ENCODE results near the gene ZEB1. TPM values are rescaled to one million over a fixed set of nuclear protein-coding genes. Genes with fewer than 3 reads are reported as not detected.

Gene ZEB1
- total RNA-seq, 1 donor from 2014 or later, result 24.7 TPM

DNA sequence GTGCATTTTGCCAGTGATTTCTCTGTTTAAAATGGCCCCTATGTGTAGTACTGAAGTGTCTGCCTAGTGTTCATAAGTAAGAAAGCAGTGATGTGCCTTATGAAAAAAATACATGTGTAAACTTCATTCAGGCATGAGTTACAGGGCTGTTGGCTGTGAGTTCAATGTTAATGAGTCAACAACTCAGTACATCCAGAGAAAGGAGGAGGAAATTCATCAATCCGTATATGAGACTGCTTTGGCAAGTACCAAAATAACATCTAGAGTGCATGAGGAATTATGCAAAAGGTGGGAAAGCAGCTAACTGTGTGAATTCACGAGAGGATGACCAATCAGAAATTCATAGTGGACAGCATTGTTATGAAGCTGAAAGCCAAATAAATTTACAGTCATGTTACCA is 255.6 kb downstream of the ZEB1 start:
- Mint-ChIP-seq H3K27me3 (ENCODE audit: low read depth) (no peaks in the 10 kb centered on the region), H3K4me3 (no peak overlapping the region), H3K9me3 (peaks cover 28% of the 10 kb centered on the region), H3K36me3 (no peaks in the 10 kb centered on the region), H3K27ac (no peak overlapping the region), H3K4me1 (no peaks in the 10 kb centered on the region)
- DNase-seq (ENCODE audit: low spot score in 2 of 2, unreplicated experiment in 2 of 2), result no peak
- TF ChIP-seq, protein P1, sequence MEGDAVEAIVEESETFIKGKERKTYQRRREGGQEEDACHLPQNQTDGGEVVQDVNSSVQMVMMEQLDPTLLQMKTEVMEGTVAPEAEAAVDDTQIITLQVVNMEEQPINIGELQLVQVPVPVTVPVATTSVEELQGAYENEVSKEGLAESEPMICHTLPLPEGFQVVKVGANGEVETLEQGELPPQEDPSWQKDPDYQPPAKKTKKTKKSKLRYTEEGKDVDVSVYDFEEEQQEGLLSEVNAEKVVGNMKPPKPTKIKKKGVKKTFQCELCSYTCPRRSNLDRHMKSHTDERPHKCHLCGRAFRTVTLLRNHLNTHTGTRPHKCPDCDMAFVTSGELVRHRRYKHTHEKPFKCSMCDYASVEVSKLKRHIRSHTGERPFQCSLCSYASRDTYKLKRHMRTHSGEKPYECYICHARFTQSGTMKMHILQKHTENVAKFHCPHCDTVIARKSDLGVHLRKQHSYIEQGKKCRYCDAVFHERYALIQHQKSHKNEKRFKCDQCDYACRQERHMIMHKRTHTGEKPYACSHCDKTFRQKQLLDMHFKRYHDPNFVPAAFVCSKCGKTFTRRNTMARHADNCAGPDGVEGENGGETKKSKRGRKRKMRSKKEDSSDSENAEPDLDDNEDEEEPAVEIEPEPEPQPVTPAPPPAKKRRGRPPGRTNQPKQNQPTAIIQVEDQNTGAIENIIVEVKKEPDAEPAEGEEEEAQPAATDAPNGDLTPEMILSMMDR (IDR thresholded peaks at IDR 0.05; ENCODE audit: unreplicated experiment), result no peak

GRCh38 chr10:31578181-31578852 is 259.3 kb downstream of the ZEB1 start:
- no peak for DNase-seq (ENCODE audit: low spot score in 2 of 2, unreplicated experiment in 2 of 2)
- no peak overlapping the region for H3K27ac Mint-ChIP-seq
- H3K9me3 Mint-ChIP-seq, result peaks cover 12% of the 10 kb centered on the region
- H3K36me3 Mint-ChIP-seq, result no peaks in the 10 kb centered on the region
- no peak overlapping the region for H3K4me3 Mint-ChIP-seq
- TF ChIP-seq, protein P1 (IDR thresholded peaks at IDR 0.05; ENCODE audit: unreplicated experiment), result no peak
- peaks cover 18% of the 10 kb centered on the region for H3K4me1 Mint-ChIP-seq
- no peaks in the 10 kb centered on the region for H3K27me3 Mint-ChIP-seq (ENCODE audit: low read depth)

DNA sequence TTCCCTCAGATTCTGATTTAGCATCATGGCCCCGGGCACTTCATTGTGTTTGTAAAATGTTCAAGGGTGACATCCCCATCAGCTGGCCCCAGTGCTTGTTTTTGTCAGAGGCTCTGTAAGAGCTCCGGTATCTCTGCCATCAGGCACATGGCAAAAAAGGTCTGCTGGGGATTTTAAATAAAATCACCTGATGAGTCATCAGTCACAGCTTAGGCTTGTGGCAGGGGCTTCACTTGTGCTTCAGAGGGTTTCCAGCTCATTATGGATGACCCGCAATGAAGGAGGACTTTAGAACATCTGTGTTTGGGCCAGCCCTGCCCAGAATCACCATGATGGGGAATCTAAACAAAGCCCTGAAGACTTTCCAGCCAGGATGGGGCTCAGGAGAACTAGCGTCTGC is 259.9 kb downstream of the ZEB1 start:
- H3K4me3 Mint-ChIP-seq, result no peak overlapping the region
- H3K27ac Mint-ChIP-seq, result no peak overlapping the region
- no peaks in the 10 kb centered on the region for H3K27me3 Mint-ChIP-seq (ENCODE audit: low read depth)
- TF ChIP-seq, protein P1 (IDR thresholded peaks at IDR 0.05; ENCODE audit: unreplicated experiment), result no peak
- H3K9me3 Mint-ChIP-seq, result peaks cover 12% of the 10 kb centered on the region
- H3K4me1 Mint-ChIP-seq, result peaks cover 24% of the 10 kb centered on the region
- DNase-seq (ENCODE audit: low spot score in 2 of 2, unreplicated experiment in 2 of 2), result no peak
- no peaks in the 10 kb centered on the region for H3K36me3 Mint-ChIP-seq
